HCT116 (cell line): Measurements from ENCODE around the gene PDE4B. TPM values are rescaled to one million over a fixed set of nuclear protein-coding genes. Genes with fewer than 3 reads are reported as not detected.

Experiments
- ATAC-seq: fragments of 200-7000 bp; cut with Tn5 transposase; 2 replicates; pipeline ENCODE4 v1.9.1; 2020; ENCODE audit warnings: mild to moderate bottlenecking, moderate library complexity
- BruUV-seq: library from RNA; stranded (reverse); fragments of 400-500 nt; replicated peaks from 2 replicates; lab custom pipeline; 2021; lab: Mats Ljungman, UMichigan
- CTCF ChIA-PET: fragments of 300-600 bp; sonication (Branson Sonifier 250); formaldehyde crosslinking; loops from one replicate; lab custom pipeline; 2021; ENCODE audit warnings: antibody characterized with exemption; lab: Charles Lee
- POLR2A ChIA-PET: fragments of 300-600, 350-600 bp; sonication (Branson Sonifier 250); formaldehyde crosslinking; loops from one replicate; lab custom pipeline; 2021; ENCODE audit warnings: antibody characterized with exemption; lab: Charles Lee
- RAD21 ChIA-PET, 2 experiments: fragments of 300-600 bp; sonication (Branson Sonifier 250); formaldehyde crosslinking; loops; one replicate each; lab custom pipeline; 2023; ENCODE audit warnings: low total read pairs in 2 of 2; ENCODE audit not compliant: uncharacterized antibody in 2 of 2, unreplicated experiment in 2 of 2, low non-redundant PET in 1 of 2; lab: Charles Lee
- DNase-seq: peaks from one replicate; pipeline ENCODE4 v3.0.0-alpha.2; 2010; ENCODE audit warnings: low read depth, low spot score
- H2AFZ ChIP-seq: fragments of 200-600 bp; shearing (Covaris generic), sonication (generic); 2 replicates; pipeline ENCODE4 v1.6.1; 2017; ENCODE audit warnings: low read depth, mixed run types, mixed read lengths, antibody characterized with exemption, low read length; ENCODE audit not compliant: poor library complexity, severe bottlenecking
- H3K27ac ChIP-seq: 2 replicates; pipeline ENCODE4 v1.5.1; 2012; ENCODE audit warnings: low read depth, low read length
- H3K27me3 ChIP-seq: fragments of 200-600 bp; sonication (generic); 2 replicates; pipeline ENCODE4 v1.6.1; 2016; ENCODE audit warnings: mixed run types, low read length, mixed read lengths; ENCODE audit not compliant: insufficient read depth
- H3K36me3 ChIP-seq, 2 experiments: fragments of 200-500 bp in 1 of 2; fragments of 200-600 bp in 1 of 2; sonication (Bioruptor generic) in 1 of 2; sonication (generic) in 1 of 2; 2 replicates each; pipeline versions ENCODE4 v1.5.1 to v1.6.1; 2014 to 2016; ENCODE audit warnings: low read length in 2 of 2, inconsistent platforms in 1 of 2, mixed read lengths in 1 of 2, mixed run types in 1 of 2; ENCODE audit not compliant: insufficient read depth in 2 of 2, control insufficient read depth in 1 of 2
- H3K4me1 ChIP-seq, 2 experiments: fragments of 200-600 bp in 1 of 2; sonication (generic) in 1 of 2; 2 replicates each; pipeline versions ENCODE4 v1.5.1 to v1.6.1; 2012 to 2017; ENCODE audit warnings: low read length in 2 of 2, inconsistent platforms in 1 of 2, mild to moderate bottlenecking in 1 of 2, mixed read lengths in 1 of 2, mixed run types in 1 of 2, moderate library complexity in 1 of 2; ENCODE audit not compliant: insufficient read depth in 2 of 2, control insufficient read depth in 1 of 2
- H3K4me2 ChIP-seq: fragments of 200-600 bp; sonication (generic); 2 replicates; pipeline ENCODE4 v1.6.1; 2017; ENCODE audit warnings: mixed run types, low read length, mixed read lengths
- H3K4me3 ChIP-seq, 2 experiments: fragments of 200-600 bp in 1 of 2; sonication (generic) in 1 of 2; replicated peaks in 1 of 2; 2 replicates each; pipeline ENCODE4 v1.5.1; 2011 to 2016; ENCODE audit warnings: low read length in 2 of 2, control low read depth in 1 of 2, low read depth in 1 of 2, mild to moderate bottlenecking in 1 of 2, mixed read lengths in 1 of 2, mixed run types in 1 of 2
- H3K79me2 ChIP-seq: fragments of 200-600 bp; sonication (generic); 2 replicates; pipeline ENCODE4 v1.6.1; 2017; ENCODE audit warnings: mild to moderate bottlenecking, mixed run types, low read length, moderate library complexity, mixed read lengths; ENCODE audit not compliant: insufficient read depth
- H3K9ac ChIP-seq: fragments of 200-600 bp; sonication (generic); 2 replicates; pipeline ENCODE4 v1.6.1; 2016; ENCODE audit warnings: low read length, mixed read lengths
- H3K9me2 ChIP-seq: fragments of 200-600 bp; sonication (generic), shearing (Covaris generic); 2 replicates; pipeline ENCODE4 v1.6.1; 2017; ENCODE audit warnings: mixed run types, mild to moderate bottlenecking, moderate library complexity; ENCODE audit not compliant: insufficient read depth
- H3K9me3 ChIP-seq, 2 experiments: fragments of 200-500 bp in 1 of 2; fragments of 200-600 bp in 1 of 2; sonication (Bioruptor generic) in 1 of 2; sonication (generic) in 1 of 2; 2 replicates each; pipeline ENCODE4 v1.6.1; 2014 to 2017; ENCODE audit warnings: low read length in 2 of 2, mixed read lengths in 2 of 2, inconsistent platforms in 1 of 2, low read depth in 1 of 2, mild to moderate bottlenecking in 1 of 2, mixed run types in 1 of 2, moderate library complexity in 1 of 2; ENCODE audit not compliant: control insufficient read depth in 1 of 2, insufficient read depth in 1 of 2
- H4K20me1 ChIP-seq: fragments of 200-600 bp; sonication (generic), shearing (Covaris generic); 2 replicates; pipeline ENCODE4 v1.6.1; 2017; ENCODE audit warnings: mixed run types, mild to moderate bottlenecking, moderate library complexity; ENCODE audit not compliant: insufficient read depth
- ATF3 ChIP-seq: IDR thresholded peaks from 2 replicates; pipeline ENCODE4 v1.6.1; 2012
- CBX3 ChIP-seq: IDR thresholded peaks from 2 replicates; pipeline ENCODE4 v1.6.1; 2012; ENCODE audit warnings: low read depth
- CTCF ChIP-seq, 3 experiments: fragments of 200-600 bp in 1 of 3; sonication (generic) in 1 of 3; IDR thresholded peaks in 2 of 3; conservative IDR thresholded peaks in 1 of 3; 2 replicates each; pipeline ENCODE4 v1.5.1; 2012 to 2017; ENCODE audit warnings: low read depth in 2 of 3, low read length in 2 of 3, antibody characterized with exemption in 1 of 3, borderline replicate concordance in 1 of 3, control low read depth in 1 of 3, mild to moderate bottlenecking in 1 of 3, mixed read lengths in 1 of 3, mixed run types in 1 of 3, moderate library complexity in 1 of 3; ENCODE audit not compliant: insufficient read depth in 1 of 3
- EGR1 ChIP-seq: IDR thresholded peaks from 2 replicates; pipeline ENCODE4 v1.6.1; 2012; ENCODE audit warnings: low read depth
- ELF1 ChIP-seq: IDR thresholded peaks from 2 replicates; pipeline ENCODE4 v1.6.1; 2012; ENCODE audit warnings: low read depth, borderline replicate concordance
- EZH2phosphoT487 ChIP-seq: fragments of 200-600 bp; IDR thresholded peaks from 2 replicates; pipeline ENCODE4 v1.6.1; 2018; ENCODE audit warnings: antibody characterized with exemption, borderline replicate concordance
- FOSL1 ChIP-seq: IDR thresholded peaks from 2 replicates; pipeline ENCODE4 v1.6.1; 2012; ENCODE audit warnings: low read depth
- JUND ChIP-seq: IDR thresholded peaks from 2 replicates; pipeline ENCODE4 v1.6.1; 2012
- POLR2A ChIP-seq: IDR thresholded peaks from 2 replicates; pipeline ENCODE4 v1.7.0; 2011; ENCODE audit warnings: borderline replicate concordance; ENCODE audit not compliant: insufficient read depth, insufficient read length; ENCODE audit errors: extremely low read depth
- POLR2AphosphoS5 ChIP-seq: IDR thresholded peaks from 2 replicates; pipeline ENCODE4 v1.6.1; 2011; ENCODE audit warnings: mild to moderate bottlenecking, low read depth, low read length, moderate library complexity
- RAD21 ChIP-seq: IDR thresholded peaks from 2 replicates; pipeline ENCODE4 v1.6.1; 2012; ENCODE audit warnings: low read depth, mild to moderate bottlenecking
- SP1 ChIP-seq: IDR thresholded peaks from 2 replicates; pipeline ENCODE4 v1.6.1; 2012; ENCODE audit warnings: low read depth
- SRF ChIP-seq: IDR thresholded peaks from 2 replicates; pipeline ENCODE4 v1.6.1; 2012; ENCODE audit warnings: low read depth
- TCF7L2 ChIP-seq: IDR thresholded peaks from 2 replicates; pipeline ENCODE4 v1.7.0; 2011; ENCODE audit warnings: borderline replicate concordance, inconsistent platforms; ENCODE audit not compliant: insufficient read depth, insufficient read length; ENCODE audit errors: extremely low read depth
- YY1 ChIP-seq: IDR thresholded peaks from 2 replicates; pipeline ENCODE4 v1.6.1; 2011; ENCODE audit warnings: low read length, low read depth, moderate library complexity, mild to moderate bottlenecking; ENCODE audit not compliant: insufficient replicate concordance; ENCODE audit errors: extremely low read depth
- ZBTB33 ChIP-seq: IDR thresholded peaks from 2 replicates; pipeline ENCODE4 v1.6.1; 2011; ENCODE audit warnings: mild to moderate bottlenecking, low read length, moderate library complexity; ENCODE audit not compliant: insufficient replicate concordance; ENCODE audit errors: extremely low read depth
- ZFX ChIP-seq: fragments of 450-650 bp; IDR thresholded peaks from 2 replicates; pipeline ENCODE4 v1.6.1; 2017
- ZNF274 ChIP-seq: fragments of 200-500 bp; sonication (Bioruptor generic); IDR thresholded peaks from 2 replicates; pipeline ENCODE4 v1.6.1; 2014; ENCODE audit warnings: mild to moderate bottlenecking, low read depth, low read length, inconsistent platforms
- intact Hi-C: fragments of 100-400 bp; cut with micrococcal nuclease; formaldehyde crosslinking; loops from 2 replicates; pipeline ENCODE4 v1.10.0; 2022
- total RNA-seq: library from RNA; stranded (reverse); gene quantifications from one replicate; pipeline ENCODE4 v1.2.1, GENCODE V29; 2021; ENCODE audit not compliant: unreplicated experiment

PDE4B gene
- total RNA-seq, 1 experiment from 2014 or later: 76.9 TPM

- Histone ChIP-seq H3K79me2 (no peaks in the 10 kb centered on the region), H4K20me1 (no peaks in the 10 kb centered on the region), H3K9ac (no peak overlapping the region), H3K27me3 (no peaks in the 10 kb centered on the region), H3K27ac (no peak overlapping the region), H2AFZ (no peak overlapping the region), H3K4me2 (no peak overlapping the region), H3K4me1 (no peaks in the 10 kb centered on the region), H3K4me3 (no peak overlapping the region), H3K36me3 (no peaks in the 10 kb centered on the region), H3K9me3 (no peaks in the 10 kb centered on the region), H3K9me2 (no peaks in the 10 kb centered on the region)
- RAD21 ChIA-PET: no interaction called here
- POLR2A ChIA-PET: no interaction called here
- no TSS peak for BruUV-seq
- CTCF ChIA-PET: no interaction called here
- intact Hi-C loops: no loop called here
- DNase-seq: no peak
- no peak for ATAC-seq
- TF ChIP-seq ZBTB33 (no peak), EGR1 (no peak), EZH2phosphoT487 (no peak), SP1 (no peak), POLR2A (no peak), SRF (no peak), ZNF274 (no peak), JUND (no peak), CTCF (IDR thresholded peaks at IDR 0.05 in 2 of 3, conservative IDR thresholded peaks at IDR 0.05 in 1 of 3; ENCODE audit: borderline replicate concordance in 1 of 3, insufficient read depth in 1 of 3, low read depth in 2 of 3, low read length in 2 of 3) (no peak), ELF1 (no peak), YY1 (no peak), RAD21 (no peak), ZFX (no peak), CBX3 (no peak), POLR2AphosphoS5 (no peak), TCF7L2 (no peak), FOSL1 (no peak), ATF3 (no peak)
These were observed 604.5 kb downstream of the PDE4B start for GRCh38 chr1:66397192-66397591.
